Smooth muscle cell (in vitro differentiated cells): ENCODE measurements around the gene KIRREL3. TPM values are rescaled to one million over a fixed set of nuclear protein-coding genes. Genes with fewer than 3 reads are reported as not detected.

Source experiments
- DNase-seq: peaks from one replicate; lab custom pipeline; 2025; ENCODE audit not compliant: unreplicated experiment; lab: John Stamatoyannopoulos, UW
- H2AFZ ChIP-seq: fragments of 200-600 bp; sonication (generic); 2 replicates; pipeline ENCODE4 v1.6.0; 2016; ENCODE audit warnings: antibody characterized with exemption, low read depth, mild to moderate bottlenecking
- H3F3A ChIP-seq: fragments of 200-600 bp; sonication (generic); 2 replicates; pipeline ENCODE4 v1.6.0; 2017; ENCODE audit warnings: antibody characterized with exemption, low read depth
- H3K27ac ChIP-seq: fragments of 200-600 bp; sonication (generic); 2 replicates; pipeline ENCODE4 v1.5.1; 2016; ENCODE audit warnings: low read depth, mild to moderate bottlenecking
- H3K27me3 ChIP-seq: fragments of 200-600 bp; sonication (generic); 2 replicates; pipeline ENCODE4 v1.6.1; 2016; ENCODE audit warnings: low read depth, mild to moderate bottlenecking
- H3K36me3 ChIP-seq: fragments of 200-600 bp; sonication (generic); 2 replicates; pipeline ENCODE4 v1.5.1; 2016; ENCODE audit warnings: low read depth
- H3K4me1 ChIP-seq: fragments of 200-600 bp; sonication (generic); 2 replicates; pipeline ENCODE4 v1.5.1; 2016; ENCODE audit warnings: low read depth
- H3K4me2 ChIP-seq: fragments of 200-600 bp; sonication (generic); 2 replicates; pipeline ENCODE4 v1.6.0; 2016; ENCODE audit warnings: mild to moderate bottlenecking
- H3K4me3 ChIP-seq: fragments of 200-600 bp; sonication (generic); 2 replicates; pipeline ENCODE4 v1.5.1; 2016; ENCODE audit warnings: mild to moderate bottlenecking
- H3K79me2 ChIP-seq: fragments of 200-600 bp; sonication (generic); 2 replicates; pipeline ENCODE4 v1.6.0; 2016; ENCODE audit warnings: low read depth, mild to moderate bottlenecking
- H3K9ac ChIP-seq: fragments of 200-600 bp; sonication (generic); 2 replicates; pipeline ENCODE4 v1.6.0; 2016; ENCODE audit warnings: low read depth
- H3K9me3 ChIP-seq: fragments of 200-600 bp; sonication (generic); replicated peaks from 2 replicates; pipeline ENCODE4 v1.5.1; 2016; ENCODE audit warnings: low read depth
- H4K20me1 ChIP-seq: fragments of 200-600 bp; sonication (generic); 2 replicates; pipeline ENCODE4 v1.6.0; 2016; ENCODE audit warnings: low read depth
- WGBS: methylation state at CpG from one replicate; pipeline ENCODE4 v1.1.7; 2016; ENCODE audit warnings: low lambda C conversion rate; 5-methylcytosine and 5-hydroxymethylcytosine counted together
- polyA plus RNA-seq: library from polyadenylated mRNA; unstranded; fragments of >200 nt; fragmentation: Nextera tagmentation; extraction: Ambion mirVana; gene quantifications from 2 replicates; pipeline ENCODE4 v1.2.1, GENCODE V29; 2016
- total RNA-seq: library from RNA; depleted of rRNA; stranded (reverse); fragments of >200 nt; gene quantifications from 2 replicates; pipeline ENCODE4 v1.2.3, GENCODE V29; 2014
- TF ChIP-seq, protein P1 (sequence below): fragments of 200-600 bp; sonication (generic); IDR thresholded peaks from 2 replicates; pipeline ENCODE4 v1.5.1; 2017; ENCODE audit warnings: borderline replicate concordance, mild to moderate bottlenecking, antibody characterized with exemption; ENCODE audit not compliant: insufficient read depth, poor library complexity, severe bottlenecking

KIRREL3 gene
- total and polyA plus RNA-seq, 2 experiments from 2014 or later = 1.2 TPM; not detected in 1

DNA sequence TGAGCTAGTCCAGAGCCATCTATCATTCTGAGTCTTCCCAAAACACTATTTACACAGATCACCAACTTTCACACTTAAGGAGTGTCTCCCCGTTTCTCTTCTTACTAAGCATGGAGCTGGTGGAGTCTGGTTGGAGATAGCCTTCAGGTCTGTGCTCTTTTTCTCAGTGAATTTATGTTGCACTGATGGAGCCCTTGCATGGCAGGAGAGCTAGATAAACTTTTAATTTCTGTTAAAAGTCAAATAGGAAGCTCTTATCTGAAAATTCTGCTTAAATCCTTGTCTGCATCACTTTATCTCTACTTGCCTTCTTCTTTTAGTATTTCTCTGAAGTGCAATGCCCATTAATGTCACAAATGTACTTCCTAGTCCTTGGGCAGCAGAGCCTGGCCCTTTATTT is 581.7 kb downstream of the KIRREL3 start:
- no peak overlapping the region for H3K9ac ChIP-seq
- H3F3A ChIP-seq = peaks cover 9% of the 10 kb centered on the region
- TF ChIP-seq, protein P1, sequence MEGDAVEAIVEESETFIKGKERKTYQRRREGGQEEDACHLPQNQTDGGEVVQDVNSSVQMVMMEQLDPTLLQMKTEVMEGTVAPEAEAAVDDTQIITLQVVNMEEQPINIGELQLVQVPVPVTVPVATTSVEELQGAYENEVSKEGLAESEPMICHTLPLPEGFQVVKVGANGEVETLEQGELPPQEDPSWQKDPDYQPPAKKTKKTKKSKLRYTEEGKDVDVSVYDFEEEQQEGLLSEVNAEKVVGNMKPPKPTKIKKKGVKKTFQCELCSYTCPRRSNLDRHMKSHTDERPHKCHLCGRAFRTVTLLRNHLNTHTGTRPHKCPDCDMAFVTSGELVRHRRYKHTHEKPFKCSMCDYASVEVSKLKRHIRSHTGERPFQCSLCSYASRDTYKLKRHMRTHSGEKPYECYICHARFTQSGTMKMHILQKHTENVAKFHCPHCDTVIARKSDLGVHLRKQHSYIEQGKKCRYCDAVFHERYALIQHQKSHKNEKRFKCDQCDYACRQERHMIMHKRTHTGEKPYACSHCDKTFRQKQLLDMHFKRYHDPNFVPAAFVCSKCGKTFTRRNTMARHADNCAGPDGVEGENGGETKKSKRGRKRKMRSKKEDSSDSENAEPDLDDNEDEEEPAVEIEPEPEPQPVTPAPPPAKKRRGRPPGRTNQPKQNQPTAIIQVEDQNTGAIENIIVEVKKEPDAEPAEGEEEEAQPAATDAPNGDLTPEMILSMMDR = no peak
- H3K36me3 ChIP-seq = no peaks in the 10 kb centered on the region
- no peaks in the 10 kb centered on the region for H3K9me3 ChIP-seq
- 0% methylated on average over 1 of the region's 1 CpG for WGBS
- no peaks in the 10 kb centered on the region for H3K79me2 ChIP-seq
- H2AFZ ChIP-seq = no peak overlapping the region
- peaks cover 7% of the 10 kb centered on the region for H3K4me1 ChIP-seq
- H3K27ac ChIP-seq = no peak overlapping the region
- no peaks in the 10 kb centered on the region for H4K20me1 ChIP-seq
- H3K4me3 ChIP-seq = no peak overlapping the region
- H3K4me2 ChIP-seq = no peak overlapping the region
- H3K27me3 ChIP-seq = no peaks in the 10 kb centered on the region
- no peak for DNase-seq

DNA sequence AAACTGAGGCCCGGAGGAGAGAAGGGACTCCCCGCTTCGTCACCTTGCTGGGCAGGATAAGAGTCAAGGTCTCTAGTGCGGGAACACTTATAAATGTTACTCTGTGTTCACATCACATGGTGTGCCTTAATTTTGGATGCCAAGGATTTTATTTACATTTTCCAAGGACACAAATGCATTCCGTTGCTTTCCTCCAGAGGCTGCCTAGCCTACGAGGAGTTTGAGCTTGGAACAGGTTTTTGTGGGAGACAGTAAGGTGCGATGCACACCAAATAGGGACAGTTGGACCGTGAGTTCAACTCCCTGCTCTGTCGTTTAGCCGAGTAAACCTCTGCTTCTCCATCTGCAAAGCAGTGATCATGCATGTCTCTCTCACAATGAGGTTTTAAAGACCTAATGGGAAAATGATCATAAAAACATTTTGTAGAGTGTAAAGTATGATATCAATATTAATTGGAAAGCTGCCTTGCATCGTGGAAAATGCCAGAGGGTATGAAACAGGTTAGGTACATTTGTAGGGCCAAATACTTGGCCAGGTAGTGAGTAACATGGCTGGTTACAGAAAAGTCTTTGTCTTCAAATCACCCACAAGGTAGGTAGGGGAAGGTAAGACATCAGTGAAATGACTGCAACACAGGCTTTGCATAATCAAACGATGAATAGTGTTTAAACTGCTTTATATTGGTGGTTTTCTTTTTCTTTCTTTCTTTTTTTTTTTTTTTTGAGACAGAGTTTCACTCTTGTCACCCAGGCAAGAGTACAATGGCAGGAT is 583.3 kb downstream of the KIRREL3 start:
- Histone ChIP-seq H3K27me3 (no peaks in the 10 kb centered on the region), H3K4me3 (peak overlapping the region; percentile 48), H2AFZ (no peak overlapping the region), H3K27ac (no peak overlapping the region), H4K20me1 (no peaks in the 10 kb centered on the region), H3K9ac (no peak overlapping the region), H3F3A (peaks cover 9% of the 10 kb centered on the region), H3K4me1 (peaks cover 7% of the 10 kb centered on the region), H3K4me2 (peak overlapping the region; percentile 88), H3K9me3 (no peaks in the 10 kb centered on the region), H3K36me3 (no peaks in the 10 kb centered on the region), H3K79me2 (no peaks in the 10 kb centered on the region)
- no peak for DNase-seq
- 92% methylated on average over 12 of the region's 12 CpGs for WGBS
- TF ChIP-seq, protein P1 = no peak

DNA sequence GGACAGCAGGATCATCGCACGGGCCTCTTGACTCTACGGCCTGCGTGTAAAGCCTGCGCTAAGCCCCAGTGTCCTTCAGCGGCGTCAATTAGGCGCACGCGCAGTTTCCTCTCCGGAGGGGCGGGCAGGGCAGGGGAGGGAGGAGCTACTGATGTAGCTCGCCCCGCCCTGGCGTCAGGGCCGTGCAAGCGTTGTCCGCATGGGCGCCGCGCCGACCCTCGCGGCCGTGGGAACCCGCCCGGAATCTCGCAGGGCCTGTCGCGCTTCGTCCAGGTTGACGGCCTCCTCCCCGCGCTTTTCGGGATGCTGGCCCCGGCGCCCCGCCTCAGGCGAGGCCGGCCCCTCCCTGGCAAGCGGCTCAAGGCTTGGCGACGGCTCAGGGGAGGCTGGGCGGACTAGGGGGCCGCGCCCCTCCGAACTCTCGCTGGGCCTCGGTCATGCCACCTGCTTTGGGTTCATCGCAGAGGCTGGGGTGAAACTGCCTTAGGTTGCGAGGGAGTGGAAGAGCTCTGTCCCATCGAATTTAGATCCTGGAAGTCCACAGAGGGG is 584.0 kb downstream of the KIRREL3 start:
- no peaks in the 10 kb centered on the region for H3K9me3 ChIP-seq
- TF ChIP-seq, protein P1 = no peak
- H3K4me2 ChIP-seq = peak overlapping the region; percentile 88
- H2AFZ ChIP-seq = no peak overlapping the region
- H3K27ac ChIP-seq = peak overlapping the region; percentile 37
- peaks cover 7% of the 10 kb centered on the region for H3K4me1 ChIP-seq
- H4K20me1 ChIP-seq = no peaks in the 10 kb centered on the region
- no peaks in the 10 kb centered on the region for H3K27me3 ChIP-seq
- H3K79me2 ChIP-seq = no peaks in the 10 kb centered on the region
- H3K4me3 ChIP-seq = peak overlapping the region; percentile 48
- H3K36me3 ChIP-seq = no peaks in the 10 kb centered on the region
- 17% methylated on average over 51 of the region's 52 CpGs for WGBS
- peak; percentile 56 for DNase-seq
- H3F3A ChIP-seq = peaks cover 9% of the 10 kb centered on the region
- H3K9ac ChIP-seq = no peak overlapping the region
